NCI-H2227 (cell line): Measurements from ENCODE around the gene FBXL17.

Source experiments
- DNase-seq: peaks from one replicate; lab custom pipeline; 2025; ENCODE audit not compliant: unreplicated experiment; lab: John Stamatoyannopoulos, UW

FBXL17 gene

GRCh38 chr5:107826311-107827000, 555.4 kb downstream of the FBXL17 start:
- no peak for DNase-seq

- no peak for DNase-seq
These were observed 557.1 kb downstream of the FBXL17 start for GRCh38 chr5:107824821-107825220.

- DNase-seq = no peak
These were observed 560.6 kb downstream of the FBXL17 start for GRCh38 chr5:107821288-107821687.

GRCh38 chr5:107820429-107820828, 561.5 kb downstream of the FBXL17 start:
- DNase-seq = no peak

GRCh38 chr5:107817951-107818350, 563.9 kb downstream of the FBXL17 start:
- no peak for DNase-seq

- DNase-seq = no peak
These were observed 564.5 kb downstream of the FBXL17 start for GRCh38 chr5:107817436-107817835.

GRCh38 chr5:107815109-107815508, 566.8 kb downstream of the FBXL17 start:
- DNase-seq = no peak

- DNase-seq = no peak
These were observed 567.6 kb downstream of the FBXL17 start for GRCh38 chr5:107814183-107814827.

- DNase-seq = no peak
These were observed 568.3 kb downstream of the FBXL17 start for GRCh38 chr5:107813559-107813958.

- no peak for DNase-seq
These were observed 569.2 kb downstream of the FBXL17 start for GRCh38 chr5:107812570-107813141.

- no peak for DNase-seq
These were observed 572.5 kb downstream of the FBXL17 start for GRCh38 chr5:107809201-107810034.
